IPS-18a (cell line): ENCODE data around the gene DYNLT4.
"Not testable (repeated sequence)": the region's sequence is repeated elsewhere in the genome, so short reads cannot be mapped to it uniquely, and the experiment has no call there.

Source experiments
- H3K27ac ChIP-seq: one replicate; pipeline ENCODE4 v1.5.1; 2013; ENCODE audit warnings: low read length
- H3K27me3 ChIP-seq: one replicate; pipeline ENCODE4 v1.6.1; 2013; ENCODE audit warnings: mild to moderate bottlenecking, low read length; ENCODE audit not compliant: control insufficient read depth, insufficient read depth
- H3K36me3 ChIP-seq: one replicate; pipeline ENCODE4 v1.6.1; 2013; ENCODE audit warnings: low read depth, low read length; ENCODE audit not compliant: control insufficient read depth
- H3K4me1 ChIP-seq: one replicate; pipeline ENCODE4 v1.6.1; 2013; ENCODE audit warnings: low read depth, low read length; ENCODE audit not compliant: control insufficient read depth
- H3K4me3 ChIP-seq: one replicate; pipeline ENCODE4 v1.5.1; 2013; ENCODE audit warnings: low read length
- H3K9ac ChIP-seq: one replicate; pipeline ENCODE4 v1.6.1; 2013; ENCODE audit warnings: mild to moderate bottlenecking, low read length, moderate library complexity
- H3K9me3 ChIP-seq: one replicate; pipeline ENCODE4 v1.6.1; 2013; ENCODE audit warnings: low read depth, low read length; ENCODE audit not compliant: control insufficient read depth

Gene DYNLT4

DNA sequence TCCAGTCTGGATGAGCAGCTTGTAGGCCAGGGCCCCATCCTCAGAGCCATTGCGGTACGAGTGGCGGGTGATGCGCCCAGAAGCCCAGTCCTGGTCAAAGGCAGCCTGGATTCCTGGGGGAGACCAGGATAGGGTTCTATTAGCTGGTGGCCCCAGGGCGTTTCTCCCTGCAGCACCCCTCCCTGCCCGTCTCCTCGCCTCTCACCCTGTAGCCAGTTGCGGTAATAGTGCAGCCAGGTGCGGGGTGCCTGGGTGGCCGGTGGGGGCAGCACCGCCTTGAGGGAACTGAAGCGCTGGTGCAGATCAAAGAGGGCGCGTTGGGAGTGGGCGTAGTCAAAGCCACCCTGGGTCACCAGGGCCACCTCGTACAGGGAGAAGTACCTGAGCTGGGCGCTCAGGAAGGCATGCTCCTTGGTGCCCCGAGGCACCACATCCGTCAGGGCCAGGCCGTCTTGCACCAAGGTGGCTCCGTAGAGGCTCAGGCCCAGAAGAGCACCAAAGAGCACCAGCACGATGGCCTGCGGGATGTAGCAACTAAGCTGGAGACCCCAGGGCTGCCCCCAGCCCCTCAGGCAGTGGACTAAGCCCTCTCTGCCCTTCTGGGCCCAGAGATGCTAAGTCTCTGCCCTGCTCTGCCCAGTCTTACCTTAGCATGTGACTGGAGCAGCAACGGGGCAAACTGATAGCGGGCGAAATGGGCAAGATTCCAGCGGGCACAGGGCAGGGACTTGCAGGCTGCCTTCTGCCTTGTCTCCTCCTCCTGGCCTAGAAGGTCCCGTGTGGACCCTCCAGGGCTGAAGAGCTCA lies 20.2 kb upstream of the DYNLT4 start:
- Histone ChIP-seq H3K4me1 (peaks cover 11% of the 10 kb centered on the region), H3K27me3 (no peaks in the 10 kb centered on the region), H3K36me3 (no peaks in the 10 kb centered on the region), H3K27ac (no peak overlapping the region), H3K9ac (no peak overlapping the region), H3K4me3 (no peak overlapping the region), H3K9me3 (no peaks in the 10 kb centered on the region)

- Histone ChIP-seq H3K9me3 (no peaks in the 10 kb centered on the region), H3K4me3 (no peak overlapping the region), H3K27me3 (no peaks in the 10 kb centered on the region), H3K4me1 (peaks cover 4% of the 10 kb centered on the region), H3K27ac (no peak overlapping the region), H3K9ac (no peak overlapping the region), H3K36me3 (no peaks in the 10 kb centered on the region)
These were observed 19.4 kb upstream of the DYNLT4 start for GRCh38 chr1:44826375-44827196.

DNA sequence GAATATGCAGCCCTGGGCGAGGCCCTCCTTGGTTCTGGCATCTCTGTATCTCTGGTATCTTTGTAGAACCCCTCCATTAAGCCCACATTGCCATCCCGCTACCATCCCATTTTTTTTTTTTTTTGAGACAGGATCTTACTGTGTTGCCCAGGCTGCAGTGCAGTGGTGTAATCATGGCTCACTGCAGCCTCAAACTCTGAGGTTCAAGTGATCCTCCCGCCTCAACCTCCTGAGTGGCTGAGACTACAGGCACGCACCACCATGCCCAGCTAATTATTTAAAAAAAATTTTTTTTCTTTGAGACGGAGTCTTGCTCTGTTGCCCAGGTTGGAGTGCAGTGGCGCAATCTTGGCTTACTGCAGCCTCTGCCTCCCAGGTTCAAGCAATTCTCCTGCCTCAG lies 17.2 kb upstream of the DYNLT4 start:
- H3K27me3 ChIP-seq, H3K27ac ChIP-seq, H3K9me3 ChIP-seq, H3K4me3 ChIP-seq, H3K4me1 ChIP-seq, H3K36me3 ChIP-seq, H3K9ac ChIP-seq: not testable (repeated sequence)

DNA sequence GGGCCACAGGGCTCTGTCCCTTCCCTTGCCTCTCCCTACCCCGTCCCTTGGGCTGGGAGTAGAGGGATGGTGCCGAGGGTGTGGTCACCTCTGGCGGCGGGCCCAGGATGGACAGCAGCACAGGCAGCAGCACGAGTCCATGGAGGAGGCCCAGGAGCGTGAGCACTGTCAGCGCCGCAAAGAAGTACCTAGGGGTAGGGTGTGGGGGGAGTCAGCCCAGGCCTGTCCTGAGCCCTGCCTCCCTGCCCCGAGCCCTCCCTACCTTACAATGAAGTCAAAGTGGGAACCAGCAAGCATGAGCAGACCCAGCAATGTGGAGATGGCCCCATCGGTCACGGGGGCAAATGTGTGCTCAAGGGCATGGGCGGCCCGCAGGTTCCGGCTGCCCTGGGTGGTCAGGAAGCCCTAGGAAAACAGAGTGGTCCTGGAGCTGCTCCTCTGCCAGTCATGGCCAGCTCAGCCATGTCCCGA lies 15.9 kb upstream of the DYNLT4 start:
- Histone ChIP-seq H3K4me1 (peaks cover 6% of the 10 kb centered on the region), H3K4me3 (no peak overlapping the region), H3K36me3 (no peaks in the 10 kb centered on the region), H3K27ac (no peak overlapping the region), H3K27me3 (no peaks in the 10 kb centered on the region), H3K9ac (no peak overlapping the region), H3K9me3 (no peaks in the 10 kb centered on the region)

- Histone ChIP-seq H3K4me1 (peaks cover 6% of the 10 kb centered on the region), H3K27ac (no peak overlapping the region), H3K9me3 (no peaks in the 10 kb centered on the region), H3K36me3 (no peaks in the 10 kb centered on the region), H3K9ac (no peak overlapping the region), H3K27me3 (no peaks in the 10 kb centered on the region), H3K4me3 (no peak overlapping the region)
These were observed 15.1 kb upstream of the DYNLT4 start for GRCh38 chr1:44822131-44822701.

DNA sequence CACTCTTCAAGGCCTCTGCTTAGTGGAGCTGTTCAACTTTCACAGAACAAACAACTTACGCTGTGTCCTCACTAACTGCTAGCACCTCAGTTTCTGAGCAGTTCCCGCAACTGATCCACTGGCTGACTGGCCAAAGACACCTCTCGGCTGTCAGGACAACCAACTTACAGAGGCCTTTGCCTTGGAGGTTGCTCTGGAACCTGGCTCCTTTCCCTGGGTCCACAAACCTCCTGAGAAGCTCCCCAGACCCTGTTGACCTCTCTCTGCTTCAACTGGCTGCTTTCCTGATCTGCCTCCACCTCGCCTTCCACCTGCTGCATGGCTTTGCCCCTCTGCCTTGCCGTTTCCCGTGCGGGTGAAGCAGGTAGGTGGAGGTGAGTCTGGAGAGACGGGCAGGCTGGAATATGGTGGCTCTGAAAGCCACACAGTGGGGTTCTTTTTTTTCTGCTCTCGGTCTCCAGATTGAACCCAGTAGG lies 14.1 kb upstream of the DYNLT4 start:
- Histone ChIP-seq H3K9me3 (no peaks in the 10 kb centered on the region), H3K36me3 (no peaks in the 10 kb centered on the region), H3K9ac (no peak overlapping the region), H3K27me3 (no peaks in the 10 kb centered on the region), H3K4me3 (no peak overlapping the region), H3K27ac (no peak overlapping the region), H3K4me1 (peaks cover 6% of the 10 kb centered on the region)

DNA sequence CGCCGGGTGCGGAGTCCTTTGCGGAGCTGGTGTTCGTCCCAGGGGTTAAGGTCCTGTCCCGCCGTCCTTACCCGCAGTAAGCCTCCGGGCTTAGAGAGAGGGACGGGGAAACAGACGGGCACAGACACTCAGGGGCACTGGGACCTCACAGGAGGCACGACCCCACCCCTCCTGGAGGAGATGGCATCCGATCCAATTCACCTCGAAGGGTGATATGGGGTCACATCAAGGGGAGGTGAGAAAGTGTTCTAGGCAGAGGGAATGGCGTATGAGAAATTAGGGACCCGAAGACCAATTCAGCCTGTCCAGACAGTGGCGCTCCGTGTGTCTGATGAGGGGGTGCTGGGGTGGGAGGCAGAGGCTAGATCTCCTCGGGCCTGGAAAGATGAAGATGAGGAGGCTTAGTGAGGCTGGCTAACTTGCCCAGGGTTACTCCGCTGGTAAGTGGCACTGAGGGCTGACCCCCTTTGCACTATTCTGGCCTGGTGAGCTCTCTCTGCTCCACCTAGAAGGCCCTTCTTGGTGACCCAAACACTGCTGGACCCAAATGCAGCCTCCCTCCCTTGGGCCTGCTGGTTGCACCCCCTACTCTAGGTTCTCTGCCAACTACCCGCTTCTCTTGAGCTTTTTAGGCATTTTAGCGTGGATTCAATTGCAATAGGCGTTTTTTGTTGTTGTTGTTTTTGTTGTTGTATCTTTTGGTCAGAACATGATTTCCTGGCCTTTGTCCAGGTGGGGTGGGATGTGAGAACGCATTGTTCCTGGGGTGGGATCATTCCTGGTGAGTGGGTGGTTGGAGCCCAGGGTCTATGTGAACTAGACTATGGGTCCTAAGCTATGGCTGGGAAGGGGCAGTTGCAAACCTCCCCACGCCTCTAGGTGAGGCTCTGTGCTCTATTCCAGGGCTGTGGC lies 13.4 kb upstream of the DYNLT4 start:
- Histone ChIP-seq H3K4me3 (peak overlapping the region; percentile 60), H3K27ac (peak overlapping the region; percentile 100), H3K27me3 (no peaks in the 10 kb centered on the region), H3K9me3 (no peaks in the 10 kb centered on the region), H3K36me3 (no peaks in the 10 kb centered on the region), H3K9ac (peak overlapping the region; percentile 97), H3K4me1 (peaks cover 6% of the 10 kb centered on the region)

DNA sequence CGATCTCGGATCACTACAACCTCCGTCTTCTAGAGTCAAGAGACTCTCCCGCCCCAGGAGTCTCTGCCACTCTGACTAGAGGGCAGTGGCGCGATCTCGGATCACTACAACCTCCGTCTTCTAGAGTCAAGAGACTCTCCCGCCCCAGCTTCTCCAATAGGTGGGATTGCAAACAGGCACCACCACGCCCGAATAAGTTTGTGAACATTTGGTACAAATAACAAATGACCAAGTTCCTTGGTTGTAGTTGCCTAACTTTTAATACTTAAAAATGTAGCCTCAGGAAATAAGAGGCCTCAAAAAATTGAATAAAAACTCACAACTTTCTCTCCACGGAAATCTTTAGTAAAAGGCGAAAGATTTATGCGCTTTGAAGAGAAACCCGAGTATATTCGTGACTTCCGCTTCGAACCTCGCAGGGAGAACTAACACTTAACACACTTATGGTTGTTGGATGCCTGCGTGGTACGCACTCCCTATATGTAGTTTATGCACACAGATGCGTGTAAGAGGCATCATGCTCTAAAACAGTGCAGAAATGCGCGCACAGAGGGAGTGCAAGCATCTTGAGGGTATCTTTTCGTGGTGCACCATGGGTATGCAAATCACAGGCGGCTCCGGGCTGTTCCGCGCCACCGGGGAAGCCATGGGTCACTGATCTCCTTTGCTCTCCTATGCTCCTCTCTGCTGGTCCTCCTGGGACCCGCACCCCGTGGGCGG lies 12.6 kb upstream of the DYNLT4 start:
- Histone ChIP-seq H3K9ac (peak overlapping the region; percentile 97), H3K27me3 (no peaks in the 10 kb centered on the region), H3K27ac (peak overlapping the region; percentile 100)

DNA sequence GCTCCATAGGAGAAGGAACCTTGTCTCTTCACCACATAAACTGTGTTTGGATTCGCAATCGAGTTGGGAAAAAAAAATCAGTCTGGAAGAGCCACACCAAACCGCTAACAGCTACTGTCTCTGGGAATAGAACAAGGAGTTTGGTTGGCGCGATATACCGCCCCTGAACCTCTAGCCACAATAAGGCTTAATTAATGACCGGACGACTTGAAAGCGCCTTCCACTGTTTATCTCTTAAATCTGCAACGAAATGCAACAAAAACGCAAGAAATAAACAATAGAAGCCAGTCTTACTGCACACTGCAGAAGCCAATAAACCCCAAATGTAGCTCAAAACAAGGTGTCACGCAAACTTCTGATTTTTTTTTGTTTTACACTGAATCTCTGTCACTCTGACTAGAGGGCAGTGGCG lies 12.1 kb upstream of the DYNLT4 start:
- Histone ChIP-seq H3K27me3 (no peaks in the 10 kb centered on the region), H3K4me3 (peak overlapping the region; percentile 60), H3K36me3 (no peaks in the 10 kb centered on the region), H3K9ac (no peak overlapping the region), H3K9me3 (no peaks in the 10 kb centered on the region), H3K27ac (peak overlapping the region; percentile 29), H3K4me1 (peaks cover 6% of the 10 kb centered on the region)

More for the DNA sequence above, 12.6 kb upstream of the DYNLT4 start:
- Histone ChIP-seq H3K4me3 (peak overlapping the region; percentile 60), H3K36me3 (no peaks in the 10 kb centered on the region), H3K4me1 (peaks cover 6% of the 10 kb centered on the region), H3K9me3 (no peaks in the 10 kb centered on the region)

GRCh38 chr1:44817771-44818495 lies 10.8 kb upstream of the DYNLT4 start:
- Histone ChIP-seq H3K4me3 (no peak overlapping the region), H3K27me3 (no peaks in the 10 kb centered on the region), H3K9me3 (no peaks in the 10 kb centered on the region), H3K36me3 (no peaks in the 10 kb centered on the region), H3K27ac (no peak overlapping the region), H3K4me1 (peaks cover 6% of the 10 kb centered on the region), H3K9ac (no peak overlapping the region)
